RWPE2 (cell line): Measurements from ENCODE around the gene CAPS.

ENCODE experiments used
- ATAC-seq: fragments of 200-7000 bp; cut with Tn5 transposase; 3 replicates; pipeline ENCODE4 v1.9.1; 2021; ENCODE audit warnings: low read depth
- DNase-seq: peaks from one replicate; pipeline ENCODE4 v3.0.0-alpha.2; 2020; ENCODE audit warnings: low spot score
- H3K27ac ChIP-seq: fragments of 450-650 bp; 2 replicates; pipeline ENCODE4 v1.5.1; 2017; ENCODE audit warnings: mild to moderate bottlenecking; ENCODE audit not compliant: poor library complexity, severe bottlenecking
- H3K27me3 ChIP-seq: fragments of 250-450 bp; sonication (Bioruptor Pico); 2 replicates; pipeline ENCODE4 v1.5.1; 2021; ENCODE audit warnings: mild to moderate bottlenecking, moderate library complexity; ENCODE audit not compliant: insufficient read depth, poor library complexity, severe bottlenecking
- H3K36me3 ChIP-seq: fragments of 250-450 bp; sonication (Bioruptor Pico); 2 replicates; pipeline ENCODE4 v1.5.1; 2020; ENCODE audit warnings: low read depth, mild to moderate bottlenecking, moderate library complexity
- H3K4me1 ChIP-seq: fragments of 250-450 bp; sonication (Bioruptor Pico); 2 replicates; pipeline ENCODE4 v1.5.1; 2021; ENCODE audit warnings: mild to moderate bottlenecking, moderate library complexity; ENCODE audit not compliant: insufficient read depth, poor library complexity, severe bottlenecking
- H3K4me3 ChIP-seq: fragments of 250-450 bp; sonication (Bioruptor Pico); 2 replicates; pipeline ENCODE4 v1.5.1; 2021; ENCODE audit warnings: mild to moderate bottlenecking, moderate library complexity; ENCODE audit not compliant: severe bottlenecking
- H3K9me3 ChIP-seq: fragments of 250-450 bp; sonication (Bioruptor Pico); 2 replicates; pipeline ENCODE4 v1.5.1; 2021; ENCODE audit warnings: mild to moderate bottlenecking, moderate library complexity; ENCODE audit not compliant: severe bottlenecking
- TF ChIP-seq, protein P1 (sequence below): fragments of 450-650 bp; IDR thresholded peaks from one replicate; pipeline ENCODE4 v1.5.1; 2017; ENCODE audit warnings: mild to moderate bottlenecking, moderate library complexity; ENCODE audit not compliant: poor library complexity, severe bottlenecking

The CAPS gene

DNA sequence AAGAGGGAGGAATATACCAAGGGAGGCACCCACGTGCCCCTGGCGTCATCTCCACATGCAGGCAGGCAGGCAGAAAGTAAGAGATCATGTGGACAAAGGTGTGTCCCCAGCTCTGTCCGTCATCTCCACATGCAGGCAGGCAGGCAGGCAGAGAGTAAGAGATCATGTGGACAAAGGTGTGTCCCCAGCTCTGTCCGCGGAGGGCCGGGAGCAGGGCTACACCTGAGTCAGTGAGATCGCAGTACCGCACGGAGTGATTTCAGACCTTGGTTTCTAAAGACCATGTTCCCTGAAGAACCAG is 22.2 kb downstream of the CAPS start:
- peaks cover 28% of the 10 kb centered on the region for H3K36me3 ChIP-seq
- no peak for ATAC-seq
- H3K4me1 ChIP-seq: no peaks in the 10 kb centered on the region
- no peaks in the 10 kb centered on the region for H3K27me3 ChIP-seq
- H3K9me3 ChIP-seq: no peaks in the 10 kb centered on the region
- no peak for DNase-seq
- no peak overlapping the region for H3K4me3 ChIP-seq
- TF ChIP-seq, protein P1, sequence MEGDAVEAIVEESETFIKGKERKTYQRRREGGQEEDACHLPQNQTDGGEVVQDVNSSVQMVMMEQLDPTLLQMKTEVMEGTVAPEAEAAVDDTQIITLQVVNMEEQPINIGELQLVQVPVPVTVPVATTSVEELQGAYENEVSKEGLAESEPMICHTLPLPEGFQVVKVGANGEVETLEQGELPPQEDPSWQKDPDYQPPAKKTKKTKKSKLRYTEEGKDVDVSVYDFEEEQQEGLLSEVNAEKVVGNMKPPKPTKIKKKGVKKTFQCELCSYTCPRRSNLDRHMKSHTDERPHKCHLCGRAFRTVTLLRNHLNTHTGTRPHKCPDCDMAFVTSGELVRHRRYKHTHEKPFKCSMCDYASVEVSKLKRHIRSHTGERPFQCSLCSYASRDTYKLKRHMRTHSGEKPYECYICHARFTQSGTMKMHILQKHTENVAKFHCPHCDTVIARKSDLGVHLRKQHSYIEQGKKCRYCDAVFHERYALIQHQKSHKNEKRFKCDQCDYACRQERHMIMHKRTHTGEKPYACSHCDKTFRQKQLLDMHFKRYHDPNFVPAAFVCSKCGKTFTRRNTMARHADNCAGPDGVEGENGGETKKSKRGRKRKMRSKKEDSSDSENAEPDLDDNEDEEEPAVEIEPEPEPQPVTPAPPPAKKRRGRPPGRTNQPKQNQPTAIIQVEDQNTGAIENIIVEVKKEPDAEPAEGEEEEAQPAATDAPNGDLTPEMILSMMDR: no peak
- H3K27ac ChIP-seq: no peak overlapping the region

- DNase-seq: no peak
- Histone ChIP-seq H3K4me1 (no peaks in the 10 kb centered on the region), H3K36me3 (peaks cover 26% of the 10 kb centered on the region; the same call in 1 of the 2 replicates), H3K27me3 (no peaks in the 10 kb centered on the region), H3K4me3 (no peak overlapping the region), H3K27ac (no peak overlapping the region), H3K9me3 (no peaks in the 10 kb centered on the region)
- no peak for ATAC-seq
- TF ChIP-seq, protein P1: no peak
These were observed 23.5 kb downstream of the CAPS start for GRCh38 chr19:5937550-5937949.

DNA sequence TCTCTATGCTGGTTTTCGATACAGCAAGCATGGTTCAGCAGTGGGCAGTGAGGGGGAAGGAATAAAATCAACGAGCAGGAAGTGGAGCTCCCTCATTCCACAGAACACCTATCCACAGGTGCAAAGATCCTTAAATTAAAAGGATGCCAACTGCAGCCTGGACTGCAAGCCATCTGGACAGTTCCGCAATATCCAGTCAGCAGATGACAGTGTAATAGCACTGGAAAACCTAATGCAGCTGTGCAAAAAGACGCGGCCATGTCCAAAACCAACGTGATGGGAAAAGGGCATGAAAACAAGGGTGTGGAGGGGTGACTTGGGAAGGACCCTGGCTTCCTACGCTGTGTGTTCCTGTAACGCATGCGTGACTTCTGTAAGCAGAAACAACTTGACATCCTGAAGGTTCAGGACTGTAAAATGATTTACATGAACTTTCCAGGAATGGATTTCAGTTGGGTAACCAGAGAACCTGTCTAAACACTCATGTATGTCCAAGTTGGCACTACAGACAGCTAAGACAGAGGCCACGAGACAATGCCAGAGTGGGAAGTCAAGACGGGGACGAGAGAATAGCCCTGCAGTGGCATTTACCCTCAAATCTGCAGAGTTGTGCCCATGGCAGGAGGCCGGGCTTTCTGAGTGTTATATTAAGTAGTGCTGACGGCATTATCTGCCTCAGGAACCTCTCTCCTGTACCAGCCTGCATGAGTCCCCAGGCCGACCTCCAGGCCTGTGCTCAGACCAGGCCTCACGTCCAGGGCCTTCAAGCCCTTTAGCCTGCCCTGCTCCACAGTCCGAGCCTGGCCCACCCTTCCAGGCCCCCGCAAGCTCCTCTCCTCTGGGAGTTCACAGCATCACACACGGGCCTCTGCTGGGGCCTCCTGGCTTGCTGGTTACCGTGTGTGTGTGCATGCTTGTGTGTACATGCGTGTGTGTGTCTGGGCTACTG is 26.5 kb downstream of the CAPS start:
- no peaks in the 10 kb centered on the region for H3K27me3 ChIP-seq
- no peak overlapping the region for H3K27ac ChIP-seq
- H3K4me3 ChIP-seq: no peak overlapping the region
- DNase-seq: no peak
- no peak for ATAC-seq
- H3K36me3 ChIP-seq: peaks cover 18% of the 10 kb centered on the region; the same call in 1 of the 2 replicates
- no peaks in the 10 kb centered on the region for H3K4me1 ChIP-seq
- TF ChIP-seq, protein P1: no peak
- H3K9me3 ChIP-seq: no peaks in the 10 kb centered on the region

- TF ChIP-seq, protein P1: no peak
- H3K9me3 ChIP-seq: no peaks in the 10 kb centered on the region
- no peak for ATAC-seq
These were observed 27.6 kb downstream of the CAPS start for GRCh38 chr19:5941673-5942072.

DNA sequence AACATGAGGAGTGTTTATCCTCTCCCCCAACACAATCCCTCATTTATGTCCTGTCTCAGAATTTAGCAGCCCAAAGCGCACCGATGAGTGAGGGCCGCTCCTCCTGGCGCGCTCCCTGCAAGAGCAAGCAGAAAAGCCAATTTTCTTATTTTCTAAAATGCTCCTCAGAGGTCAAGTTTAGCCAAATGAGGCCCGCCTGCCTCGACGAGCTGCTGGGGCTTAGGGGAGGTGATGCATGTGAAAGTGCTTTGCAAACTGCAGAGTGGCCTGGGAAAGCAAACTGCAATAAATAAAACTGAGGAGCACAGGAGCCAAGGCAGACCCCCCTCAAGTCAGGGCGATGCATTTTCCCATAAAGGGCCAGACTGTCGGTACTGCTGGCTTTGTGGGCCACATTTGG is 29.0 kb downstream of the CAPS start:
- no peak overlapping the region for H3K27ac ChIP-seq
- no peak for DNase-seq
- TF ChIP-seq, protein P1: no peak
- no peaks in the 10 kb centered on the region for H3K9me3 ChIP-seq
- H3K4me3 ChIP-seq: no peak overlapping the region
- H3K27me3 ChIP-seq: no peaks in the 10 kb centered on the region
- ATAC-seq: no peak
- peaks cover 18% of the 10 kb centered on the region for H3K36me3 ChIP-seq
- no peaks in the 10 kb centered on the region for H3K4me1 ChIP-seq

More at GRCh38 chr19:5941673-5942072, 27.6 kb downstream of the CAPS start:
- Histone ChIP-seq H3K36me3 (peaks cover 18% of the 10 kb centered on the region), H3K27ac (no peak overlapping the region), H3K4me1 (no peaks in the 10 kb centered on the region), H3K27me3 (no peaks in the 10 kb centered on the region), H3K4me3 (no peak overlapping the region)
- DNase-seq: no peak
